Astrocyte of the cerebellum (primary cell): ENCODE results near the gene SAFB.

Experiments used
- DNase-seq: peaks from one replicate; pipeline ENCODE4 v3.0.0-alpha.2; 2011; ENCODE audit warnings: low read depth
- H3K4me3 ChIP-seq: 2 replicates; pipeline ENCODE4 v1.5.1; 2011; ENCODE audit warnings: mild to moderate bottlenecking, low read depth, low read length, moderate library complexity
- in situ Hi-C: cut with HindIII; loops from 2 replicates; pipeline ENCODE4 v1.10.0; 2017; ENCODE audit warnings: low sequenced_read_pairs
- TF ChIP-seq, protein P1 (sequence below): IDR thresholded peaks from 2 replicates; pipeline ENCODE4 v1.5.1; 2012; ENCODE audit warnings: low read length, low read depth, moderate library complexity, mild to moderate bottlenecking; ENCODE audit errors: missing control alignments

SAFB gene

DNA sequence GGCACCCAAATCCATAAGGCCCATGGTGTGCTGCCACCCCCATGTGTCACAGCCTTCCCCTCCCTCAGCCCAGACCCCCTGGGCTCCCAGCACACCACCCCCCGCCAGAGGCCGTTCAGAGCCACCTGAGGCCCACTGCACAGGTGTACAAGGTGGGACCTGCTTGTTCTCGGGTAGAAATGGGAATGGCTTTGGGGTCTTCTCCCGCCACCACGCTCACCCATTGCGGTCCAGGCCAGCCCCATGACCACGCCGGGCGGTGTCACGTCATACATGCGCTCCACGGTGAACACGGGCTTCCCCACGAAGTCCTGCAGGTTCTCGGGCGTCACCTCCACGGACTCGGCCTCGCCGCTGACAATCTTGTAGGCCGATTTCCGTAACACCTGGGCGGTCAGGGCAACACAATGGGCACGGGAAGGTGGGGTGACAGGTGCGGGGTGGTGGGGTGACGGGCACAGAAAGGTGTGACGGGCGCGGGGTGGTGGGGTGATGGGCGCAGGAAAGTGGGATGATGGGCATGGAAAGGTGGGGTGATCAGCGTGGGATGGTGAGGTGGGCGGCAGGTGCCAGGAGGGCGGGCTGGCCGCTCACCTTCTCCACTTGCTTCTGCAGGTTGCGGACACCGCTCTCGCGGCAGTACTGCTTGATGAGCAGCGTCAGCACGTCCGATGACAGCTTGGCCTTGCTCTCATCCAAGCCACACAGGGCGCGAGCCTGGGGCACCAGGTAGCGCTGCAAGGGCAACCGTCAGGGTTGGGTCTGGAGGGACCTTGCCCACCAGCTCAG lies 71.5 kb downstream of the SAFB start:
- TF ChIP-seq, protein P1, sequence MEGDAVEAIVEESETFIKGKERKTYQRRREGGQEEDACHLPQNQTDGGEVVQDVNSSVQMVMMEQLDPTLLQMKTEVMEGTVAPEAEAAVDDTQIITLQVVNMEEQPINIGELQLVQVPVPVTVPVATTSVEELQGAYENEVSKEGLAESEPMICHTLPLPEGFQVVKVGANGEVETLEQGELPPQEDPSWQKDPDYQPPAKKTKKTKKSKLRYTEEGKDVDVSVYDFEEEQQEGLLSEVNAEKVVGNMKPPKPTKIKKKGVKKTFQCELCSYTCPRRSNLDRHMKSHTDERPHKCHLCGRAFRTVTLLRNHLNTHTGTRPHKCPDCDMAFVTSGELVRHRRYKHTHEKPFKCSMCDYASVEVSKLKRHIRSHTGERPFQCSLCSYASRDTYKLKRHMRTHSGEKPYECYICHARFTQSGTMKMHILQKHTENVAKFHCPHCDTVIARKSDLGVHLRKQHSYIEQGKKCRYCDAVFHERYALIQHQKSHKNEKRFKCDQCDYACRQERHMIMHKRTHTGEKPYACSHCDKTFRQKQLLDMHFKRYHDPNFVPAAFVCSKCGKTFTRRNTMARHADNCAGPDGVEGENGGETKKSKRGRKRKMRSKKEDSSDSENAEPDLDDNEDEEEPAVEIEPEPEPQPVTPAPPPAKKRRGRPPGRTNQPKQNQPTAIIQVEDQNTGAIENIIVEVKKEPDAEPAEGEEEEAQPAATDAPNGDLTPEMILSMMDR: no peak
- H3K4me3 ChIP-seq: no peak overlapping the region
- in situ Hi-C loops: no loop called here
- DNase-seq: no peak

DNA sequence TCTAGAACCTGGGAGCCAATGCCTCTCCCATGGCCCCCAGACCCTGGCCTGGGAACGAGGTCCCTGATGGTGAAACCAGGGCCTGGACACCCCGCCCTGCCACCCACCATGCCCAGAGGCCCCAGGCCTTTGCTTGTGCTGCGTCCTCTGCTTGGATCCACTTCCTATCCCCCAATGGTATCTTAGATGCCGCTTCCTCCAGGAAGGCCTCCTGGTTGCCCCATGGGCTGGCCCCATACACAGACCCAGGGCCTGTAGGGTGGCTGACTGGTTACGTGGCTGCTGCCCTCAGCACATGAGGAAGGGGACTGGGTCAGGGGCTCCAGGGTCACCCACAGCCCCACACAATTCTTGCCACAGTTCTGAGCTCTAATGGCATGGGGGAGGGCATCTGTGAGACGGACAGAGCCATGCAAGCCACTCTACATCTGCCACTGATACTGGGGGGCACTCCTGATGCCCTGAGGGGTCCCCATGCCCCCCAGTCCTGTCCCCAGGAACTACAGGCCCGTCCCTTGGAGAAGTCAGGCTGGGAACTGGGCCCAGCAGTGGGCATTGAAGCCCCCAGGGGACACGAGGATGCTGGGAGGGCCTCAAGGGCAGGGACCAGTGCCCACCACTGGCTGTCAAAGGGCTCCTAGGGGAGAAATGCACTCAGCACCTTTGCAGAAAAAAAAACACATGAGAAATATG lies 72.2 kb downstream of the SAFB start:
- TF ChIP-seq, protein P1: no peak
- in situ Hi-C loops: no loop called here
- H3K4me3 ChIP-seq: no peak overlapping the region
- DNase-seq: no peak

DNA sequence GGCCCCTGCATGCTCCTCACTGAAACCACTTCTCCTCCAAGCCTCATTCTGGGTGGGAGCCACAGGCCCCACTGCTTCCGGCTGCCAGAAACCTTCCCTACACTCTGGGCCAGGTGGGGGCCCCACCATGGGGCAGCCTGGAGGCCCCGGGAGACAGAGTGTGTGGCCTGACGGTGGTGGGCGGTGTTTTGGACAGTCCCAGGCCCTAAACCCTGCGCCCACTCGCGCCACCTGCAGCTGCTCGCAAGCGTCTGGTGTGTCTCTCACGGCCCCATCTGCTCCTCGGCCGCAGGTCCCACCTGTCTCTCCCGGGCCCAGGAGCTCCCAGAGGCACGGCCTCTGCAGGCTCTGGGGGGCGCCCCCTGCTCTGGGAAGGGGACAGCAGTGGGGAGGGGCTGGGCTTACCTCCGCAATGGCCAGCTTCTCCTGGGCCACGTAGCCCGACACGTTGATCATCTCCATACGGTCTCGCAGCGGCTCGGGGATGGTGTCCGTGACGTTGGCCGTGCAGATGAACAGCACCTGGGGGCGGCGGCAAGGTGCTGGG lies 72.8 kb downstream of the SAFB start:
- TF ChIP-seq, protein P1: no peak
- in situ Hi-C loops: no loop called here
- no peak overlapping the region for H3K4me3 ChIP-seq
- no peak for DNase-seq

DNA sequence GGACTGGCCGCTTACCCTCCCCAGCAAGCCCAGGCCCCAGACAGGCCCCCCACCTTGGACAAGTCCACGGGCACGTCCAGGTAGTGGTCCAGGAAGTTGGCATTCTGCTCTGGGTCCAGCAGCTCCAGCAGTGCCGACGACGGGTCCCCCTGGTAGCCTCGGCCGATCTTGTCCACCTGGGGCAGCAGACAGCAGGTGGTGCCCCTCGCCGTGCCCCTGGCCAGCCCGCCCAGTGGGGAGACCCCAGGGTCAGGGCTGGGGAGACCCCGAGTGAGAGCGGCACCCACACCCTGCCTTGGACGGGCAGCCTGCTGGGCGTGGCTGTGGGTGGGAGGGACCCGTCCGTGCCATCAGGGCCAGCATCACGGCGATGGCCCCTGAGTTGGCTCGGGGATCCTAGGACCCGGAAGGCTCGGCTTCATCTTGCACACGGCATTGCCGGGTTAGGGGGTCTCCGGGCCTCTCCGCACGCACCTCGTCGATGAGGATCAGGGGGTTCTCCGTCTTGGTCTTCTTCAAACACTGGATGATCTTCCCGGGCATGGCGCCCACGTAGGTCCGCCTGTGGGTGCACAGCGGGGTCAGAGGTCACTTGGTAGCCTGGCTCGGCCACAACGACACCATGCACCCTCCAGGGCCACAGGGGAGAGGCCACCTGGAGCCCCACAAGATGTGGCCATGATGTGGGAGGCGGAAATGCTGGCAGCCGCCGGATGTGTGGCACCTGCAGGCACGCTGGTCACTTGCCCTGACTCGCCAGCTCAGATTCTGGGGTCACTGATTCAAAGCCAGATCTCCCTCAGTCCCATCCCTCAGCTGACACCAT lies 73.5 kb downstream of the SAFB start:
- no peak for DNase-seq
- TF ChIP-seq, protein P1: no peak
- in situ Hi-C loops: no loop called here

DNA sequence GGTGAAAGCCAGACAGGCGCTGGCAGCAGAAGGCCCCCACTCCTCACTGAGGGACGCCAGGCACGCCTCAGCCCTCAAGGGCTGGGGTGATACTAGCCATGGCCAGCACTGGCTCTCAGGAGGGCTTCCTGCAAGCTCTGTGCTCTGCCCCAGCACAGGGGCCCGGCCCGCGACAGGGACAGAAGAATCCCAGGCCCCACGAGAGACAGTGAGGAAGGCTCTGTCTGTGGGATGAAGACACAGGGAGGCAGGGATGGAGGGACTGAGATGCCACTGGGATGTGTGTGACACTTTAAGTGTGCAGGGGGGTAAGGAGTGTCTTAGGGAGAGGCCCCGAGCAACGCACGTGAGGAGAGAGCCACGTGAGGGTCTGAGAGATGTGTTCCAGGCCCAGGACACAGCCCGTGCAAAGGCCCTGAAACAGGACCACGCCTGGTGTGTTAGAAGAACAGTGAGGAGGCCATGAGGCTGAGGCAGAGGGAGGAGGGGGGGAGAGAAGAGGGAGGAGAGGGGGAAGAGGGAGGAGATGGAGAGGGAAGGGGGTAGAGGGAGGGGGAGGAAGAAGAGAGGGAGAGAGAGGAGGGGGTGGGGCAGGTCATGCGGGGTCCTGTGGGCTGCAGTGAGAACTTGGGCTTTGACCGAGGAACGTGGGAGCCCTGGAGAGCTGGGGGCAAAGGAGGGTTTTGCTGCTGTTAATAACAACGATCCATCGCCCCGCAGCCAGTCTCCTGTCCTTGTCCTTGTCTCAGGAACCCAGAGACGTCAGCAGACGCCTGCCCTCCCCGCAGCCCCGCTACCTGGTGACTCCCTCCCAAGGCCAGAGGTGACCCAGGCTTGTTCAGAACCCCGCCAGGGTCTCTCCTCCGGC lies 74.4 kb downstream of the SAFB start:
- H3K4me3 ChIP-seq: no peak overlapping the region
- DNase-seq: no peak
- in situ Hi-C loops: no loop called here
- TF ChIP-seq, protein P1: no peak

More for the DNA sequence above, 73.5 kb downstream of the SAFB start:
- no peak overlapping the region for H3K4me3 ChIP-seq
